ENCODE measurements around the gene IQCK.

The IQCK gene

GRCh38 chr16:19717314-19717713 lies 757 bp upstream of the IQCK start:
- DNase-seq = no peak
- no peaks in the 10 kb centered on the region for H3K27me3 ChIP-seq
- peaks cover 25% of the 10 kb centered on the region for H3K36me3 ChIP-seq
- H3K4me3 ChIP-seq (ENCODE audit: low read depth, low read length) = peak overlapping the region; percentile 99
- no peak for TF ChIP-seq CTCF (IDR thresholded peaks at IDR 0.05; ENCODE audit: low read depth, low read length)
- no peaks in the 10 kb centered on the region for H3K9me3 ChIP-seq
- H3K4me1 ChIP-seq = no peaks in the 10 kb centered on the region

GRCh38 chr16:19718624-19718965 lies 524 bp downstream of the IQCK start:
- H3K4me1 ChIP-seq = no peaks in the 10 kb centered on the region
- DNase-seq = no peak
- peaks cover 12% of the 10 kb centered on the region for H3K36me3 ChIP-seq
- no peaks in the 10 kb centered on the region for H3K27me3 ChIP-seq
- H3K9me3 ChIP-seq = no peaks in the 10 kb centered on the region
- no peak for TF ChIP-seq CTCF (IDR thresholded peaks at IDR 0.05; ENCODE audit: low read depth, low read length)
- peak overlapping the region; percentile 99 for H3K4me3 ChIP-seq (ENCODE audit: low read depth, low read length)

- Histone ChIP-seq H3K9me3 (no peaks in the 10 kb centered on the region), H3K27me3 (no peaks in the 10 kb centered on the region), H3K4me1 (no peaks in the 10 kb centered on the region), H3K36me3 (no peaks in the 10 kb centered on the region), H3K4me3 (ENCODE audit: low read depth, low read length) (no peak overlapping the region)
- TF ChIP-seq CTCF (IDR thresholded peaks at IDR 0.05; ENCODE audit: low read depth, low read length) = no peak
- no peak for DNase-seq
Measured at GRCh38 chr16:19722269-19722952, 4.3 kb downstream of the IQCK start.

GRCh38 chr16:19722981-19723380 lies 4.9 kb downstream of the IQCK start:
- no peak for TF ChIP-seq CTCF (IDR thresholded peaks at IDR 0.05; ENCODE audit: low read depth, low read length)
- H3K36me3 ChIP-seq = no peaks in the 10 kb centered on the region
- DNase-seq = no peak

GRCh38 chr16:19728636-19728965 lies 10.5 kb downstream of the IQCK start:
- Histone ChIP-seq H3K9me3 (no peaks in the 10 kb centered on the region), H3K27me3 (no peaks in the 10 kb centered on the region), H3K4me1 (no peaks in the 10 kb centered on the region), H3K36me3 (no peaks in the 10 kb centered on the region), H3K4me3 (ENCODE audit: low read depth, low read length) (no peak overlapping the region)
- TF ChIP-seq CTCF (IDR thresholded peaks at IDR 0.05; ENCODE audit: low read depth, low read length) = no peak
- DNase-seq = no peak

More at GRCh38 chr16:19722981-19723380, 4.9 kb downstream of the IQCK start:
- Histone ChIP-seq H3K4me1 (no peaks in the 10 kb centered on the region), H3K9me3 (no peaks in the 10 kb centered on the region), H3K4me3 (ENCODE audit: low read depth, low read length) (no peak overlapping the region), H3K27me3 (no peaks in the 10 kb centered on the region)

GRCh38 chr16:19733551-19733950 lies 15.5 kb downstream of the IQCK start:
- no peak for DNase-seq
- TF ChIP-seq CTCF (IDR thresholded peaks at IDR 0.05; ENCODE audit: low read depth, low read length) = no peak
- Histone ChIP-seq H3K4me1 (no peaks in the 10 kb centered on the region), H3K27me3 (no peaks in the 10 kb centered on the region), H3K36me3 (no peaks in the 10 kb centered on the region), H3K4me3 (ENCODE audit: low read depth, low read length) (no peak overlapping the region), H3K9me3 (no peaks in the 10 kb centered on the region)

Measured in BE2C (cell line).